Activated CD4-positive, alpha-beta T cell treated with anti-CD3 and anti-CD28 coated beads for 36 hours (primary cell): ENCODE results near the gene ZNF330. TPM values are rescaled to one million over a fixed set of nuclear protein-coding genes. Genes with fewer than 3 reads are reported as not detected.

Source experiments
- ATAC-seq: fragments of 200-7000 bp; cut with Tn5 transposase; one replicate; pipeline ENCODE4 v1.10.0; 2021; ENCODE audit warnings: mild to moderate bottlenecking, moderate library complexity
- CTCF ChIA-PET: fragments of 350-600 bp; sonication (Branson Sonifier 250); formaldehyde crosslinking; loops from one replicate; lab custom pipeline; 2021; ENCODE audit warnings: antibody characterized with exemption; lab: Charles Lee
- POLR2A ChIA-PET: fragments of 350-600 bp; sonication (Branson Sonifier 250); formaldehyde crosslinking; loops from one replicate; lab custom pipeline; 2021; ENCODE audit warnings: antibody characterized with exemption, inconsistent platforms; lab: Charles Lee
- DNase-seq: peaks from one replicate; pipeline ENCODE4 v3.0.0-alpha.2; 2020
- H3K27ac Mint-ChIP-seq: one replicate; pipeline ENCODE4 v1.8.0; 2021; ENCODE audit warnings: mixed read lengths
- H3K27me3 Mint-ChIP-seq: one replicate; pipeline ENCODE4 v1.8.0; 2021; ENCODE audit warnings: mixed read lengths
- H3K36me3 Mint-ChIP-seq: one replicate; pipeline ENCODE4 v1.8.0; 2021; ENCODE audit warnings: low read depth, mixed read lengths
- H3K4me1 Mint-ChIP-seq: one replicate; pipeline ENCODE4 v1.8.0; 2021; ENCODE audit warnings: mixed read lengths
- H3K4me3 Mint-ChIP-seq: one replicate; pipeline ENCODE4 v1.8.0; 2021; ENCODE audit warnings: mild to moderate bottlenecking, moderate library complexity, mixed read lengths
- H3K9me3 Mint-ChIP-seq: one replicate; pipeline ENCODE4 v1.8.0; 2021; ENCODE audit warnings: low read depth, mixed read lengths
- intact Hi-C, 2 experiments: fragments of 100-400 bp; cut with DNase I in 1 of 2; cut with micrococcal nuclease in 1 of 2; formaldehyde crosslinking; loops; one replicate each; pipeline versions ENCODE4 v1.14.2 to v1.15.1; 2022 to 2024; cut with DNase I, micrococcal nuclease
- total RNA-seq, 2 experiments: library from RNA; stranded (reverse); gene quantifications; one replicate each; pipeline ENCODE4 v1.2.3, GENCODE V29; 2021

Gene ZNF330
- total RNA-seq, 2 experiments from 2014 or later, result 40.5 to 65.7 TPM

- ChIA-PET CTCF (interaction anchor here (1.1 kb wide), 1 partner anchor 10 kb away, joined by 3 read pairs; no protein-coding TSS in a partner anchor), POLR2A (no interaction called here)
- H3K27ac Mint-ChIP-seq, result no peak overlapping the region
- peaks cover 7% of the 10 kb centered on the region for H3K36me3 Mint-ChIP-seq
- H3K4me3 Mint-ChIP-seq, result no peak overlapping the region
- intact Hi-C loops, result no loop called here
- H3K27me3 Mint-ChIP-seq, result peaks cover 5% of the 10 kb centered on the region
- ATAC-seq (no peak), DNase-seq (no peak)
- H3K4me1 Mint-ChIP-seq, result no peaks in the 10 kb centered on the region
- H3K9me3 Mint-ChIP-seq, result no peaks in the 10 kb centered on the region
Measured at GRCh38 chr4:141240259-141240658, 19.6 kb downstream of the ZNF330 start.

- peaks cover 3% of the 10 kb centered on the region for H3K36me3 Mint-ChIP-seq
- intact Hi-C loops, result no loop called here
- no peak overlapping the region for H3K4me3 Mint-ChIP-seq
- no peak overlapping the region for H3K27ac Mint-ChIP-seq
- POLR2A ChIA-PET, result no interaction called here
- H3K9me3 Mint-ChIP-seq, result no peaks in the 10 kb centered on the region
- ATAC-seq (no peak), DNase-seq (no peak)
- H3K27me3 Mint-ChIP-seq, result peaks cover 5% of the 10 kb centered on the region
- H3K4me1 Mint-ChIP-seq, result no peaks in the 10 kb centered on the region
- CTCF ChIA-PET, result no interaction called here
Measured at GRCh38 chr4:141240671-141241070, 20.0 kb downstream of the ZNF330 start.

GRCh38 chr4:141241986-141242385 is 21.3 kb downstream of the ZNF330 start:
- H3K27ac Mint-ChIP-seq, result no peak overlapping the region
- ChIA-PET CTCF (no interaction called here), POLR2A (no interaction called here)
- intact Hi-C loops, result no loop called here
- H3K4me1 Mint-ChIP-seq, result no peaks in the 10 kb centered on the region
- H3K4me3 Mint-ChIP-seq, result no peak overlapping the region
- no peaks in the 10 kb centered on the region for H3K36me3 Mint-ChIP-seq
- DNase-seq (no peak), ATAC-seq (no peak)
- H3K9me3 Mint-ChIP-seq, result no peaks in the 10 kb centered on the region
- peaks cover 5% of the 10 kb centered on the region for H3K27me3 Mint-ChIP-seq

GRCh38 chr4:141244419-141244818 is 23.7 kb downstream of the ZNF330 start:
- H3K27me3 Mint-ChIP-seq, result peaks cover 5% of the 10 kb centered on the region
- intact Hi-C loops, result no loop called here
- ChIA-PET CTCF (no interaction called here), POLR2A (no interaction called here)
- no peaks in the 10 kb centered on the region for H3K36me3 Mint-ChIP-seq
- no peak for ATAC-seq
- no peaks in the 10 kb centered on the region for H3K9me3 Mint-ChIP-seq
- no peaks in the 10 kb centered on the region for H3K4me1 Mint-ChIP-seq
- DNase-seq, result no peak
- no peak overlapping the region for H3K4me3 Mint-ChIP-seq
- no peak overlapping the region for H3K27ac Mint-ChIP-seq

- Mint-ChIP-seq H3K36me3 (no peaks in the 10 kb centered on the region), H3K4me1 (no peaks in the 10 kb centered on the region), H3K27ac (no peak overlapping the region), H3K4me3 (no peak overlapping the region), H3K27me3 (peaks cover 2% of the 10 kb centered on the region), H3K9me3 (no peaks in the 10 kb centered on the region)
- ChIA-PET POLR2A (no interaction called here), CTCF (no interaction called here)
- ATAC-seq (no peak), DNase-seq (no peak)
- intact Hi-C loops, result no loop called here
Measured at GRCh38 chr4:141246243-141246642, 25.5 kb downstream of the ZNF330 start.

GRCh38 chr4:141246683-141247429 is 26.2 kb downstream of the ZNF330 start:
- Mint-ChIP-seq H3K9me3 (no peaks in the 10 kb centered on the region), H3K27me3 (peaks cover 2% of the 10 kb centered on the region), H3K27ac (no peak overlapping the region), H3K36me3 (no peaks in the 10 kb centered on the region), H3K4me1 (no peaks in the 10 kb centered on the region), H3K4me3 (no peak overlapping the region)
- ATAC-seq (peak; percentile 36), DNase-seq (no peak)
- ChIA-PET CTCF (interaction anchor here (0.6 kb wide), 1 partner anchor 42 kb away, joined by 3 read pairs; no protein-coding TSS in a partner anchor), POLR2A (interaction anchor here (0.7 kb wide), 1 partner anchor 685 kb away, joined by 3 read pairs; no protein-coding TSS in a partner anchor)
- intact Hi-C loops, result no loop called here

- CTCF ChIA-PET, result no interaction called here
- Mint-ChIP-seq H3K27ac (no peak overlapping the region), H3K4me3 (no peak overlapping the region), H3K9me3 (no peaks in the 10 kb centered on the region), H3K27me3 (peaks cover 2% of the 10 kb centered on the region), H3K36me3 (no peaks in the 10 kb centered on the region), H3K4me1 (no peaks in the 10 kb centered on the region)
- DNase-seq (no peak), ATAC-seq (no peak)
- POLR2A ChIA-PET, result no interaction called here
- intact Hi-C loops, result no loop called here
Measured at GRCh38 chr4:141247430-141247780, 26.7 kb downstream of the ZNF330 start.

- intact Hi-C loops, result no loop called here
- ChIA-PET CTCF (no interaction called here), POLR2A (no interaction called here)
- no peak overlapping the region for H3K4me3 Mint-ChIP-seq
- DNase-seq (no peak), ATAC-seq (no peak)
- H3K36me3 Mint-ChIP-seq, result no peaks in the 10 kb centered on the region
- no peaks in the 10 kb centered on the region for H3K9me3 Mint-ChIP-seq
- no peaks in the 10 kb centered on the region for H3K4me1 Mint-ChIP-seq
- peaks cover 2% of the 10 kb centered on the region for H3K27me3 Mint-ChIP-seq
- H3K27ac Mint-ChIP-seq, result no peak overlapping the region
Measured at GRCh38 chr4:141248029-141248428, 27.3 kb downstream of the ZNF330 start.

- Mint-ChIP-seq H3K4me3 (no peak overlapping the region), H3K36me3 (no peaks in the 10 kb centered on the region), H3K27ac (no peak overlapping the region), H3K27me3 (peaks cover 2% of the 10 kb centered on the region), H3K4me1 (no peaks in the 10 kb centered on the region), H3K9me3 (no peaks in the 10 kb centered on the region)
- ChIA-PET POLR2A (no interaction called here), CTCF (no interaction called here)
- intact Hi-C loops, result no loop called here
- DNase-seq, result no peak
- no peak for ATAC-seq
Measured at GRCh38 chr4:141248486-141248885, 27.8 kb downstream of the ZNF330 start.

- ATAC-seq (no peak), DNase-seq (no peak)
- no peak overlapping the region for H3K27ac Mint-ChIP-seq
- no peaks in the 10 kb centered on the region for H3K4me1 Mint-ChIP-seq
- ChIA-PET POLR2A (no interaction called here), CTCF (no interaction called here)
- H3K9me3 Mint-ChIP-seq, result no peaks in the 10 kb centered on the region
- H3K4me3 Mint-ChIP-seq, result no peak overlapping the region
- intact Hi-C loops, result no loop called here
- H3K36me3 Mint-ChIP-seq, result no peaks in the 10 kb centered on the region
- H3K27me3 Mint-ChIP-seq, result no peaks in the 10 kb centered on the region
Measured at GRCh38 chr4:141254326-141254725, 33.6 kb downstream of the ZNF330 start.

- DNase-seq, result no peak
- H3K36me3 Mint-ChIP-seq, result no peaks in the 10 kb centered on the region
- ATAC-seq, result no peak
- H3K27ac Mint-ChIP-seq, result no peak overlapping the region
- ChIA-PET POLR2A (no interaction called here), CTCF (interaction anchor here (1.5 kb wide), 1 partner anchor 16 kb away, joined by 5 read pairs; no protein-coding TSS in a partner anchor)
- H3K9me3 Mint-ChIP-seq, result no peaks in the 10 kb centered on the region
- intact Hi-C loops, result no loop called here
- H3K4me1 Mint-ChIP-seq, result no peaks in the 10 kb centered on the region
- no peak overlapping the region for H3K4me3 Mint-ChIP-seq
- no peaks in the 10 kb centered on the region for H3K27me3 Mint-ChIP-seq
Measured at GRCh38 chr4:141255016-141255415, 34.3 kb downstream of the ZNF330 start.

- Mint-ChIP-seq H3K4me3 (no peak overlapping the region), H3K9me3 (no peaks in the 10 kb centered on the region), H3K27ac (no peak overlapping the region), H3K27me3 (no peaks in the 10 kb centered on the region), H3K36me3 (no peaks in the 10 kb centered on the region), H3K4me1 (no peaks in the 10 kb centered on the region)
- POLR2A ChIA-PET, result no interaction called here
- DNase-seq (no peak), ATAC-seq (no peak)
- CTCF ChIA-PET, result no interaction called here
- intact Hi-C loops, result no loop called here
Measured at GRCh38 chr4:141258558-141258957, 37.9 kb downstream of the ZNF330 start.
